GM19468 (cell line): ENCODE data around the gene NRBP1.
A peak's percentile ranks its signal among the peaks of the same experiment; 100 is the strongest.

Experiments
- ATAC-seq: cut with Tn5 transposase; IDR thresholded peaks from one replicate; pipeline ENCODE4 v1.9.1; 2021; ENCODE audit warnings: mild to moderate bottlenecking, moderate library complexity, moderate number of reproducible peaks; ENCODE audit not compliant: unreplicated experiment; ENCODE audit errors: extremely low read depth

Gene NRBP1

DNA sequence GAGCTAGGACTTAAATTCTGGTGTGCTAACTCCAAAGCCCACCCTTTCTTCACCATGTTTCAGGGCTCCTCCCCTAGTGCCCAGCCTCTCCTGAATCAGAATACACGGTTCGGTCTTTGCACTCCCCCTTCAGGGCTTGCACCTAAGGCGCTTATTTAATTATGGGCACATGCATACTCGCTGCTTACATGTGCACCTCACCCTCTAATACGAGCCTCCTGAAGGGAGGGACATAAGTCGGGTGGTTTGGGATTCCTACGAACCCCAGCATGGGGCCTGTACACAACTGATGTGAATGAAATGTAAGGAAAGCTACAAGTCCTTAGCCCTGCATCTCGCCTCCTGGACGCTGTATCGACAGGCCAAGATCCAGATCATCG is 60.7 kb downstream of the NRBP1 start:
- no peak for ATAC-seq

- ATAC-seq = peak; percentile 89
These were observed 61.3 kb downstream of the NRBP1 start, which contains the start of gene IFT172 for GRCh38 chr2:27489498-27490397. Gene IFT172, minus strand, starts transcription at chr2:27489743. Its CDS starts 90 bp downstream, at chr2:27489653.
